ENCODE data around the gene ITGAL. TPM values are rescaled to one million over a fixed set of nuclear protein-coding genes. Genes with fewer than 3 reads are reported as not detected.

ITGAL gene
- total RNA-seq, 1 donor from 2014 or later: 2.4 TPM

GRCh38 chr16:30567991-30568638 lies 95.6 kb downstream of the ITGAL start:
- intact Hi-C loops (cut with micrococcal nuclease): no loop called here
- TF ChIP-seq CTCF (IDR thresholded peaks at IDR 0.05; ENCODE audit: borderline replicate concordance): no peak
- DNase-seq: no peak
- Histone ChIP-seq H3K9me3 (replicated peaks) (no peaks in the 10 kb centered on the region), H3K4me1 (peaks cover 36% of the 10 kb centered on the region), H3K4me3 (no peak overlapping the region), H3K36me3 (no peaks in the 10 kb centered on the region), H3K27ac (replicated peaks) (no peak overlapping the region), H3K27me3 (ENCODE audit: low read depth) (no peaks in the 10 kb centered on the region)

- Histone ChIP-seq H3K4me1 (peaks cover 36% of the 10 kb centered on the region), H3K27me3 (ENCODE audit: low read depth) (no peaks in the 10 kb centered on the region), H3K4me3 (no peak overlapping the region), H3K36me3 (no peaks in the 10 kb centered on the region), H3K27ac (replicated peaks) (peak overlapping the region; percentile 99), H3K9me3 (replicated peaks) (no peaks in the 10 kb centered on the region)
- DNase-seq: no peak
- no peak for TF ChIP-seq CTCF (IDR thresholded peaks at IDR 0.05; ENCODE audit: borderline replicate concordance)
- intact Hi-C loops (cut with micrococcal nuclease): no loop called here
Measured at GRCh38 chr16:30569281-30569680, 96.7 kb downstream of the ITGAL start.

- no peak for DNase-seq
- no peaks in the 10 kb centered on the region for H3K27me3 ChIP-seq (ENCODE audit: low read depth)
- H3K4me3 ChIP-seq: peak overlapping the region; percentile 84
- peak overlapping the region; percentile 99 for H3K27ac ChIP-seq (replicated peaks)
- H3K4me1 ChIP-seq: peaks cover 36% of the 10 kb centered on the region
- intact Hi-C loops (cut with micrococcal nuclease): no loop called here
- no peak for TF ChIP-seq CTCF (IDR thresholded peaks at IDR 0.05; ENCODE audit: borderline replicate concordance)
- no peaks in the 10 kb centered on the region for H3K36me3 ChIP-seq
- H3K9me3 ChIP-seq (replicated peaks): no peaks in the 10 kb centered on the region
Measured at GRCh38 chr16:30569746-30570635, 97.4 kb downstream of the ITGAL start.

GRCh38 chr16:30570636-30571444 lies 98.3 kb downstream of the ITGAL start:
- Histone ChIP-seq H3K4me3 (peak overlapping the region; percentile 84), H3K9me3 (replicated peaks) (no peaks in the 10 kb centered on the region), H3K4me1 (peaks cover 36% of the 10 kb centered on the region), H3K27ac (replicated peaks) (peak overlapping the region; percentile 99), H3K27me3 (ENCODE audit: low read depth) (no peaks in the 10 kb centered on the region), H3K36me3 (no peaks in the 10 kb centered on the region)
- no peak for DNase-seq
- intact Hi-C loops (cut with micrococcal nuclease): no loop called here
- no peak for TF ChIP-seq CTCF (IDR thresholded peaks at IDR 0.05; ENCODE audit: borderline replicate concordance)
